GM12864 (cell line): ENCODE results near the gene WNT5B.
"Not testable (repeated sequence)": the region's sequence is repeated elsewhere in the genome, so short reads cannot be mapped to it uniquely, and the experiment has no call there.

ENCODE experiments used
- DNase-seq: peaks from one replicate; pipeline ENCODE4 v3.0.0-alpha.2; 2011; ENCODE audit warnings: low read depth
- H3K4me3 ChIP-seq: 2 replicates; pipeline ENCODE4 v1.5.1; 2011; ENCODE audit warnings: mild to moderate bottlenecking, low read depth, low read length, control low read depth
- TF ChIP-seq, protein P1 (sequence below): IDR thresholded peaks from 2 replicates; pipeline ENCODE4 v1.5.1; 2011; ENCODE audit warnings: low read depth, mild to moderate bottlenecking, moderate library complexity, low read length, control low read depth, inconsistent platforms; ENCODE audit errors: missing control alignments

WNT5B gene

DNA sequence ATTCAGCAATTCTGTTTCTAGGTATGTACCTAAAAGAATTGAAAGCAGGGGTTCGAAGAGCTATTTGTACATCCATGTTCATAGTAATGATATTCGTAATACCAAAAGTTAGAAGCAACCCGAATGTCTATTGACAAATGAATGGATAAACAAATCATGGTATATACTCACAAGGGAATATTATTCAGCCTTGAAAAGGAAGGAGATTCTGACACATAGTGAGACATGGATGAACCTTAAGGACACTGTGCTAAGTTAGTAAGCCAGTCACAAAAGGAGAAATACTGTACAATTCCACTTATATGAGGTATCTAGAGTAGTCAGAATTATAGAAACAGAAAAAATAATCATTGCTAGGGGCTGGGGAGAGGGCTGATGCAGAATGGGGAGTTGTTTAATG lies 30.3 kb upstream of the WNT5B start:
- TF ChIP-seq, protein P1, sequence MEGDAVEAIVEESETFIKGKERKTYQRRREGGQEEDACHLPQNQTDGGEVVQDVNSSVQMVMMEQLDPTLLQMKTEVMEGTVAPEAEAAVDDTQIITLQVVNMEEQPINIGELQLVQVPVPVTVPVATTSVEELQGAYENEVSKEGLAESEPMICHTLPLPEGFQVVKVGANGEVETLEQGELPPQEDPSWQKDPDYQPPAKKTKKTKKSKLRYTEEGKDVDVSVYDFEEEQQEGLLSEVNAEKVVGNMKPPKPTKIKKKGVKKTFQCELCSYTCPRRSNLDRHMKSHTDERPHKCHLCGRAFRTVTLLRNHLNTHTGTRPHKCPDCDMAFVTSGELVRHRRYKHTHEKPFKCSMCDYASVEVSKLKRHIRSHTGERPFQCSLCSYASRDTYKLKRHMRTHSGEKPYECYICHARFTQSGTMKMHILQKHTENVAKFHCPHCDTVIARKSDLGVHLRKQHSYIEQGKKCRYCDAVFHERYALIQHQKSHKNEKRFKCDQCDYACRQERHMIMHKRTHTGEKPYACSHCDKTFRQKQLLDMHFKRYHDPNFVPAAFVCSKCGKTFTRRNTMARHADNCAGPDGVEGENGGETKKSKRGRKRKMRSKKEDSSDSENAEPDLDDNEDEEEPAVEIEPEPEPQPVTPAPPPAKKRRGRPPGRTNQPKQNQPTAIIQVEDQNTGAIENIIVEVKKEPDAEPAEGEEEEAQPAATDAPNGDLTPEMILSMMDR, result no peak
- no peak overlapping the region for H3K4me3 ChIP-seq
- DNase-seq, result no peak

- not testable (repeated sequence) for H3K4me3 ChIP-seq, DNase-seq
Measured at GRCh38 chr12:1602706-1603105, 26.3 kb upstream of the WNT5B start.

- TF ChIP-seq, protein P1, result no peak
- no peak overlapping the region for H3K4me3 ChIP-seq
- no peak for DNase-seq
Measured at GRCh38 chr12:1603269-1603993, 25.6 kb upstream of the WNT5B start.

DNA sequence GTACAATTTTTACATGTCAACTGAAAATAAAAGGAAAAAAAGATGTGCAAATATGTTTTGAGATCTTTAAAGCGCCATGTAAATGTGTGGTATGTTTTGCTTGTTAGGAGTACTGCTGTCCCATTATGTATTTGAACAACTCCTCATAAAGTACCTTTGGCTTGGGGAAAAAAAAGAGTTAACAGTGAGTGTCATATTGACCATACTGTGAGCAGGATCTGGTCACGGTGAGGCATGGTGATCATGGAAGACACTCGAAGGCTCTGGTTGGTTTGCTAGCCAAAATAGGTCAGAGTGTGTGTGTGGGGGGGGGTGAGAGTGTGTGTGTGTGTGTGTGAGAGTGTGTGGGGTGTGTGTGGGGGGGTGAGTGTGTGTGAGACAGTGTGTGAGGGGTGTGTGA lies 24.6 kb upstream of the WNT5B start:
- H3K4me3 ChIP-seq, result no peak overlapping the region
- DNase-seq, result no peak
- TF ChIP-seq, protein P1, result no peak

DNA sequence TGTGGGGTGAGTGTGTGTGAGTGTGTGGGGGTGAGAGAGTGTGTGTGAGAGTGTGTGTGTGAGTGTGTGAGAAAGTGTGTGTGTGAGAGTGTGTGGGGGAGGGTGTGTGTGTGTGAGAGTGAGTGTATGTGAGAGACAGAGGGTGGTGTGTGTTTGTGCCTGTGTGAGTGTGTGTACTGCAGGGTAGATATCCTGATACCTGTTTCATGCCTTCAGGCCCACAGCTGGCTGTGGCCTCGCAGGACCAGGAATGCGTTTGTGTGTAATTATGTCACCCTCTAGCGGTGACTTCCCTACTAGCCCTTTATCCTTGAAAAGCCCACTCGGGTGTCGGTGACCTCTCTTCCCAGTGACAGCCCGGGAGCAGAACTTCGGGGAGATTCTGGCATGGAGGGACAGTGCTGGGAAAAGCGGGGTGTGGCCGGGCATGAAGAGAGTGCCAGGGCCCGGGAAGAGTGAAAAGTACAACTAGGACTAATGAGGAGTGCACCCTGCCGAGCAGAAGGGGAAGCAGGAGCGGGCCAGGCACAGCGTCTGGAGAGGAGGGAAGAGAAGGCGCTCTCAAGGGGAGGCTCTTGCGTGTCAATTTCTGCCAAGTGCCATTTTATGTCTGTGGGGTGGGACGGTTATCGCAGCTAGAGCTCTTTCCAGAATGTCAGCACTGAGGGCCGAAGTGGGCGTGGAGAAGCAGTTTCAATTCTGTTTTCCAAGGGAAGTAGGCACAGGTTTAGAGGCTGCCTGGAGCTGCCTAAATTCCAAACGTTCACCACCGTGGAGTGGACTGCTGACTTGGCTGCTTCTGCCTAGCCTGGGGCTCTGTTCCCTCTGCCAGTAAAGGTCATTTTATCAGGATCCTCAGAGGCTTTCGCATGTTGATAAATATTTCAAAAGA lies 23.7 kb upstream of the WNT5B start:
- TF ChIP-seq, protein P1, result peak; percentile 84
- H3K4me3 ChIP-seq, result peak overlapping the region; percentile 44
- no peak for DNase-seq

DNA sequence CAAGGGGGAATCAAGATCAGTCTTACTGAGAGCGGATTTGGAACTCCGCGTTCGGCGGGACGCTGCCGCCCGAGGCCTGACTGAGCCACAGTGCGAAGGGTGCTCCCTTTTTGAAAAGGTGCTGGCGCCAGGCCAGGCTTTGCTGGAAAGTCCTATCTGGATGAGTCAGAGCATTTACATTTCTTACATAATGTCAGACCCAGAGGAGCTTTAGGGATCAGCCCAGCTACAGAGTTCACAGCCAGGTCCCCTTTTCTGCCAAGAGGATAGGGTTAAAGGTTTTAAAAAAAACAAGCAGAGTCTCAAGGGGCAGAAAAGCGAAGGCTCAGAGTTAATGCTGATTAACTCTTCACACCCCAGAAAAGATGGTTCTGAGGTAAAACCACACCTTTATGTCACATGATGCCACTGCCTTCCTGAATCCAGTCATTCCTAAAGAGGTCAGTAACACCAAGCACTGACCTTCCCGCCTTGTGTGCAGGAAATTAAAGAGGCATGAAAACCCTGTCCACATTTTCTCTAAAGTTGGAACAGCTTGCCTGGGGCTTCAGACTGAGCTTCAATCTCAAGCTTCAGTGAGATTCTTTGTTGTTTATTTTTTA lies 22.9 kb upstream of the WNT5B start:
- DNase-seq, result peak; percentile 78
- peak overlapping the region; percentile 44; the same call in 1 of the 2 replicates for H3K4me3 ChIP-seq
- TF ChIP-seq, protein P1, result no peak

DNA sequence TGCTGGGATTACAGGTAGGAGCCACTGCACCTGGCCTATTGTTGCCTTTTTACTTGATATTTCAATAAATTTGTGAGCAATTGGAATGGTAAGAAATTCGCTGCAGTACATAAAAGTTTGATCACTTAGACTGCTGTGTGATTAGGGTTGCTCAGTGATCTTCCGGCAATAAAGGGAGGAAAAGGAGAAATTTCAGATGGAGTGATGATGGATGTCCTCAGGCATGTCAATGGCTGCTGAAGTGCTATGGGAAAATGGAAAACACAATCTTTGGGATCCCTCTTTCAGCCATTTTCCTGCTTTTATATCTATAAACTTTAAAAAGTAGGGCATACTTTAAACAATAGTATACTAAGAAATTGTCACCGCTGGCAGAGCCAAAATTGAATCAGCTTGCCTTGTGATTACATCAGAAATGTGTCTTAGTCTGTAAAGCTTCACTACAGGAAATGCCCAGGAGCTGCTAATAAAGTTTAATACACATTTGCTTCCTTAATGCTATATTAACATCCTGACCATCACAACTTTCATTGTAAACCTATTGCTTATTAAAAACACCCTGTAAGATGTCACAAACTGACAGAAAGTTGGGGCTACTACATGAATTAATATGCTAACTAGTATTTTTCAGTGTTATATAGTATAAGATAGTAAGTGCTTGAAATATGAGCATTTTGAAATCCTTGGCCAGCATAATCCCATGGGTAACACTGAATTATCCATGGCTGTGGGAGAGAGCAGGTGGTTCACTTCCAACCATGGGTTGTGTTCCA lies 20.9 kb upstream of the WNT5B start:
- no peak overlapping the region for H3K4me3 ChIP-seq
- TF ChIP-seq, protein P1, result no peak
- DNase-seq, result no peak
